GM12801 (cell line): ENCODE measurements around the gene MADD.

Experiments used
- CTCF ChIP-seq: IDR thresholded peaks from one replicate; pipeline ENCODE4 v1.5.1; 2011; ENCODE audit warnings: control low read depth; ENCODE audit not compliant: insufficient read length; ENCODE audit errors: extremely low read depth

The MADD gene

DNA sequence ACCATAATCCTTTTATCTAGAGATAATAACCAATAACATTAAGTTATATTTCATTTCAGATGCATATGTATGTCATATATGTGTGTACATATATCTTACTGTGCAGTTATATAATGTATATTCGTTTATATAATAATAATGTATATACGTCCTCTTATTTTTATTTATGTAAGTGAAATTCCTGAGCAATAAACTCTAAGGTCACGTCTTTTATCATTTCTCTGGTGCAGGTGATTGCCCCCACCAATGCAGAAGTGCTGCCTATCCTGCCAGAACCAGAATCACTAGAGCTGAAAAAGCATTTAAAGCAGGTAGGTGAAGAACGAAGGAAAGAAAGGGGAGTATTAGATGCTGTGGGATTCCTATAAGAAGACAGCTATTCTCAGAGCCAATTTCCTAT is 8.8 kb downstream of the MADD start:
- no peak for TF ChIP-seq CTCF

- TF ChIP-seq CTCF, result no peak
These were observed 10.2 kb downstream of the MADD start for GRCh38 chr11:47280099-47280498.

DNA sequence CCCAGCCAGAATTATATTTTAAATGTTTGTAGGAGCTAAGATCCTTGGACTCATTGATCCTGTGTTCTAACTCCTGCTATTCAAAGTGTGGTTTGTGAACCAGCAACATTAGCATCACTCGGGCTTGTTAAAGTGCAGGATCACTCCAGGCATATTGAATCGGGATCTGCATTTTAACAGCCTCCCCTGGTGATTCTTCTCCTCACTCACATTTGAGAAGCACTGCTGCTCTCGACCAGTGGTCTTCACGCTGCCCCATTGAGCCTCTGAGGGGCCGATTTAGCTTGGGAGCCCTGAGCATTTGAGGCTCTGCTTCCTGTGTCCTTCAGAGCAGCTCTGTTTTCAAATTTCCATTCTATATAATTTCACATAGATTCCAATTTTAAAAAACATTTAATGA is 10.9 kb downstream of the MADD start:
- TF ChIP-seq CTCF, result no peak

DNA sequence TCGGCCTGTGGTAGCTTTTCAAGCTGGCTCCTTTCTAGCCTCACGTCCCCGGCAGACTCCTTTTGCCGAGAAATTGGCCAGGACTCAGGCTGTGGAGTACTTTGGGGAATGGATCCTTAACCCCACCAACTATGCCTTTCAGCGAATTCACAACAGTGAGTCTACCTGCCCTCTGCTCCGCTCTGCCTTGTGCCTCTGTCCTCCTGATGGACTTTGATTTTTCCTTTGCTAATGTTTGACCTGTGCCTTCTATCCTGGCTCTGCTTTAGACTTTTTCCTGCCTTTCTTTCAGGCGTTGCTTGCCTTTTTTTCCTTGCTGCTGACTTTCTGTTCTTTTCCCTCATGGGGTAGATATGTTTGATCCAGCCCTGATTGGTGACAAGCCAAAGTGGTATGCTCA is 12.5 kb downstream of the MADD start:
- no peak for TF ChIP-seq CTCF

DNA sequence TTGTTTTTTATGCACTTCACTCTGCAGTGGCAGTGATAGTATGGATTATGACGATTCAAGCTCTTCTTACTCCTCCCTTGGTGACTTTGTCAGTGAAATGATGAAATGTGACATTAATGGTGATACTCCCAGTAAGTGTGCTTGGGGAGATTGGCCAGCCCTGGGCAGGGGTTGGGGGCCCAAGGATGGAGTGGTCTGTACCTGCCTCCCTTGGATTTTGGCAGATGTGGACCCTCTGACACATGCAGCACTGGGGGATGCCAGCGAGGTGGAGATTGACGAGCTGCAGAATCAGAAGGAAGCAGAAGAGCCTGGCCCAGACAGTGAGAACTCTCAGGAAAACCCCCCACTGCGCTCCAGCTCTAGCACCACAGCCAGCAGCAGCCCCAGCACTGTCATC is 14.2 kb downstream of the MADD start:
- TF ChIP-seq CTCF, result no peak

GRCh38 chr11:47285969-47286770 is 16.2 kb downstream of the MADD start:
- TF ChIP-seq CTCF, result no peak

DNA sequence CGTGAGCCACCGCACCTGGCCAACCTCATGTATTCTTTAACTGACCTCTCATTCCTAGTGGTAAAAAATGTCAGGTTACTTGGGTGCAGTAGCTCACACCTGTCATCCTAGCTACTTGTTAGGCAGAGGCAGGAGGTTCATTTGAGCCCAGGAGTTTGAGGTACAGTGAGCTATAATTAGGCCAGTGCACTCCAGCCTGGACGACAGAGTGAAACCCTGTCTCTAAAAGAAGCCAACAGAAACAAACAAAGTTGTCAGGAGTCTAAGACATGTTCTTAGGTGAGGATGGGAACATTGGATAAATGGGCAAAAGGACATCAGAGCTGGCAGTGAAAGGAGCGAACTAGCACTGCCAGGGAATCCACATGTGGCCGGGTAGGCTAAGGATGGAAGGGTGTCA is 18.1 kb downstream of the MADD start:
- no peak for TF ChIP-seq CTCF
